Activated CD4-positive, alpha-beta T cell treated with anti-CD3 and anti-CD28 coated beads, Interleukin-2, amount 50 U/mL, for 48 hours (primary cell): ENCODE measurements around the gene SMC6.
A peak's percentile ranks its signal among the peaks of the same experiment; 100 is the strongest.

Experiments used
- DNase-seq, 2 experiments: peaks; one replicate each; pipeline ENCODE4 v3.0.0-alpha.2; 2020

The SMC6 gene

DNA sequence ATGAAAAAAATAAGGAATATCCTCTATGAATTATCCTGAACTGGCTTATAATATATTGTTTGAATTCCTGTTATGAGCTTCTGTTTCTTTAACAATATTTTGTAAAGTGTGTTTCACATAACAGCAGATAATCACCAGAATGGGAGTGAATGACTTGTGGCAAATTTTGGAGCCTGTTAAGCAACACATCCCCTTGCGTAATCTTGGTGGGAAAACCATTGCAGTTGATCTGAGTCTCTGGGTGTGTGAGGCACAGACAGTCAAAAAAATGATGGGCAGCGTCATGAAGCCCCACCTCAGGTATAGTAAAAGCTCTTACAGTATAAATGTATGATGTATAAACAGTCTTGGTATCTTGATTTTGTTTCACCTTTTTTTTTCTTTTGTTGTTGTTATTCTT lies 6.2 kb upstream of the SMC6 start:
- no peak for DNase-seq

DNA sequence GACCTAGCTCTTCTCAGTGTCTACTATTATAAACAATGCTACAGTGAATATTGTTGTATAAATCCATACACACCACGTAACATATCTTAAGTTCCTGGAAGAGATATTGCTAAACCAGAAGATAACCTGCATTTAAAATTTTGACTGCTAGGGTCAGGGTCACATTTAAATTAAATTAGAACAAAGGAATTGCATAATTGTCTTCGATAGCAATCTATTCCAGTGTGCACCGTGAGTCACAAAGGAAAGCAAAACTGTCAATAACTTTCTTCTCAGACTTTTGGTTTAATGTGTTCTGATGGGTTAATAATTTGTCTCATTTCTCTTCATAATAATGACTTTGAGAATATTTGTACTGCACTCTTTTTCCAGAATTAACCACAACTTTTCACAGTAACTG lies 4.5 kb upstream of the SMC6 start:
- no peak for DNase-seq

DNA sequence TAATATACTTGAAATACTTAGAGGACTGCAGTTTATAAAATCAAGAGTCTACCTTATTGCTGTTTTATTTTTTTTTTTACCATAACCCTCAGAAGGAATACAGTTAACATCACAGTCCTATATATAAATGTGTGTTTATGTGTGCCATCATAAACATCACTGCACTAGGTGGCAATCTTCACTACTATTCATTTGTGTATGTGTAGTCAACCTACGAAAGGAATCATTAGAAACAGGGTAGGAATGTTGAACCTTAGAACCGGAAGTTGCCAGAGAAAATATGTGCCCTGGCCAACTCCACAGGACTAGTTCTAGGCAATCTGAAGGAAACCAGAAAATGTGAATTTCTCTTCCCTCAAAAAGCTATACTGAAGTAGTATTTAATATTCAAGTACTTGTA lies 3.7 kb upstream of the SMC6 start:
- no peak for DNase-seq

DNA sequence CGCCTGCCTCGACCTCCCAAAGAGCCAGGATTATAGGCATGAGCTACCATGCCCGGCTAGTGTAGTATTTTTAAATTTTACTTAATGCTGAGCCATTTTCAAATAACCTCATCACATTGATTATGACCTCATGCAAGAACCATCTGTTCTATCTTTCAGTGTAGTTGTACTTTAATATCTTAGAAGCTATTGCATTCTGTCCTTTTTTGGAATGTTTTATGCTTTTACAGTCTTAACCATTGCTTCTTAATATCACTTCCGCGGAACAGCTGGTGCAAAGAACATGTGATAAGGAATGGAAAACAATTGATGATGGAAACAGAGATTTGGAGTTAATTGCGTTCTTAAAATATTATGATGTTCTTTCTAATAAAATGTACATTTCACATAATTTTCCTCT lies 3.1 kb upstream of the SMC6 start:
- no peak for DNase-seq

DNA sequence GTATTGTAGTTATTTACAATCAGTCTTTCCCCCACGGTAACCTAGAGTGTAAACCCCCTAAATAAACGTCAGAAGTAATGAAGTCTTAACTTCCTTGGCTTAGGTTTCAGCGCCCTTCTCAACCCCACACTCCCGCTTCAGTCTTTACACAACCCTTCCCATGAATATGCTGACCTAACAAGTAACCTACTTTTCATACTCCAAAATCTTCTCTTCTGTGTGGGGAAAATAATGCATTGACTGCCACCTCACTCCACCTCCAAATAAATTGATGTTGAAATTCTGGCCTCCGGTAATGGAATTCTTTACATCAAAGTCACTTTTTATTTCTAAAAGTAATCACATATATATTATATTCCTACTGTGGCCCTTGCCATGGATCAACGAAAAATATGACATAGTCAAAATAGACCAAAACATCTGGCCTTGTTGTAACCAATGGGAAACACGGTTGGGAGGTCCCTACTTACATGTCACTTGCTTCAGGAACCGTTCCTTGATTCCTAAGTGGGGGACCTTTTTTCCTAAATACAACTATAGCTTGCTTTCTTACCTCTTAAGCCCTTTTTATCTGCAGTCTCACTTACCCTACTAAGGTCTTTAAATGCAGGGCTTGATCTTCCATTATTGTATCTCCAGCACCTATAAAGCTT lies 1.3 kb upstream of the SMC6 start:
- DNase-seq = no peak

DNA sequence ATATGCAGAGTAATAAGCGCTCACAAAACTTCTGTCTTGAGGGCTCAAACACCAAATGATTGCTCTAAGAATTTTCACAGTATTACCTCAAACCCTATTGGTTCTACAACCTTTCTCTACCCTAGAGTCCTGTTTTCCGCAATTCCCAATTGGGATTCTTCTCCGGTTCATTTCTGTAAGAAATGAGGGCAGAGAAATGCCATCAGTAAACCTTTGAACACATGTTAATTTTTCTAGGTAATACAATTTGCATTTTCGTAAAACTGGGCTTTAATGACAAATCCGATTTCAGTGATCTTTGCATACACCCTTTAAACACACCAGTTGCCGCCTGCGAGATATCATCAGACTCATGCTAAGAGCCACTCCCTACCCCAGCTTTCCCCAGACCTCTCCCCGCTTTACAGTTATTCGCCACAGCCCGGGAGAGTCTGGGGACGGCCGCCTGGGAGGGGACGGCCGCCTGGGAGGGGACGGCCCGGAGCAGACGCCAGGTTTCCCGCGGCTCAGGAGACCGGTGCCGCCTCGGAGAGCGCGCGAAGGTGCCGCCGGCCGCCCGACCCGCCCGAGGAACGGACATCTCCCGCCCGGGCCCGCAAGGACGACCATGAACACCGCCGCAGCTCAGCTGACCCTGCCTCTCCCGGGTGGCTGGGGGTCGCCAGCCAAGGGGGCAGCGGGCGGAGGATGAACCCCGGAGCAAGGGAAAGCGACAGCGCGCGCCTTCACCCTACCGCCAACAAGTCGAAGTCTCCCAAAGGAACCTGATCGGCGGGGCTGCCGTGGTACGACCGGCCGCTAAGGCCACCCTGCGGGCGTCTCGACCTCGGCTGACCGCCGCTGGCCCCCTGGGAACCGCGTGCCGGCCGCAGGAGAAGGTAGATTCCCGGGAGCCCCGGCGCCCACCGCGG lies 463 bp downstream of the SMC6 start:
- DNase-seq = peak in 1 of 2 experiments; percentile 55

DNA sequence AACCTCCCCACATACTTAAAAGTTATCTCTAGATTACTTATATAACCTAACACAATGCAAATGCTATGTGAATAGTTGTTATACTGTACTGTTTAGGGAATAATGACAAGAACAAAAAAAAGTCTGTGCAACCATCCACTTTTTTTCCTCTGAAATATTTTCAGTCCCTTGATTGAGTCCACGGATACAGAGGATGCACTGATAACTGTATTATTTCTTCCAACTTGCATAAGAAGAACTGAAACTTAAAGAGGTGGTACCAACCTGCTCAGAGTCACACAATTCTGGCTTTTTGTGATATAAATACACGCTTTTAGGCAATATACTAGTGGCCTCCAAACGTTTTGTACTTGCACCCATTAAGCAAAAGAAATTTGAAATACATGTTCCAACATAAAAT lies 1.4 kb downstream of the SMC6 start:
- no peak for DNase-seq

DNA sequence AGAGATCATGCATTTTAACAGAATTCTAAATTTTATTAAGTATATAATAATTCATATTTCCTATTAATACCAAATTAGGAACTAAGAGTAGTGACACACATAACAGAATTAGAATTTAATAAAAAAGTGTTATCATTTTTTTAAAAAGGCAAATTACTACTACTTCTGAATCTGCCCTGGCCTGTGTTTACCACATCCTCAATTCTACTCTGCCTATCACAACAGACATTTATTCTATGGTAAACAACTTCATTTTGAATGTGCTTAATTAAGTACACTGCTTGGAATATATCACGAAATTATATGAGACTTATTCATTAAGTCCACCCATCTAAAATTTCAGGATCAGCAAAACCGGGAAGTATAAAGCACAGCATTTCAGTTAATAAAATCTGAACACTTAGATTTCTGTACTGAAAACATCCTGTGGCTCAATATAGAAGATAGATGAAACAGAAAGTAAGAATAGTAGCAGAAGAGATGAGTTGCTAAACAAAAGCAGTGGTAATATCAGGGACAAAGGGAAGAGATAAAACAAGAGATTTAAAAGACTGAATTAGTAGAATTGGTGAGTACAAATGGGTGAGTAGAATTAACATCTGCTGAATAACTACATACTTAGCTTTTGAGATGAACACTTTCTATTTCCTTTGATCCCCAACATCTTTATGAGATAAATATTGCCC lies 3.7 kb downstream of the SMC6 start:
- no peak for DNase-seq

DNA sequence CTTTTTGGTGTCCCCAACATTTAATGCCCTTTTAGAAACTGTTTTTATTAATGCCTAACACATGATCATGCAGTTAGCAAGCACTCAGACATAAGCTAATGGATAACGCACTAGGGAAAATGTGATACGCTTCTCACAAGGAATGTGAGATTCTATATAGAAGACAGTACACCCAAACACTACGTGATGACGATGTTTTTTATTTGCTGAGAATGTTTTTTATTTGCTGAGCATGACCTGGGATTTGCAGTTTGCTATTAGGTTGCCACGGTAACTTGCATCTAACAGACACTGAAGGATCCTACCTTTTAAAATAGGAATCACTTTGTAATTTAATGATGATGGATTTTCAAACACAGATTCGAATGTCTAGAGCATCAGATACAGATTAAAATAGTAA lies 4.9 kb downstream of the SMC6 start:
- no peak for DNase-seq

DNA sequence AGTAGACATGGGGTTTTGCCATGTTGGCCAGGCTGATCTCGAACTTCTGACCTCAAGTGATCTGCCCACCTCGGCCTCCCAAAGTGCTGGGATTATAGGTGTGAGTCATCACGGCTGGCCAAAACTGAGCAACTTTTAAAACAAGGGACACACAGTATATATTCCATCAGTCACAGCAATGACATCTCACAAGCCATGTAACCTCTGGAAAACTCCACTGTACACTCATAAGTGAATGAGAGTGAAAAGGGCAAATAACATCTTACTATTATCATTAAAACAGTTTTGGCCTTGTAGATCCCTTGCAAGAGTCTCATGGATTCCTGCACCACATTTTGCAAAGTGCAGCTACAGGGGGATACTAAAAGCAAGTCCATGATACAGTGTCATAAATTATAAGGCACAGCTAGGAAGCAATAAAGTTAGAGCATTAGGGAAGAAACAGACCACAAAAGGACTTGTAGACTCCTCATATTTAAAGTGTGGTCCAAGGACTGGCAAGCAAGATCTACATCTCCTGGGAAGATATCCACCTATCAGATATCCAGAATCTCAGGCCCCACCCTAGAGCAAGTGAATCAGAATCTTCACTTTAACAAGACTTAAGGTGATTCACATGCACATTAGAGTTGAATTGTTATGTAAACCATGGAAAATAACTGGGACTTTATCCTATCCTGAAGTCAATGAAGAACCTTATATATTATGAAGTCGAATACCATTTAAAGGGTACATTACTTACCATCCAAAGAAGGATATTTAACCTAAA lies 5.7 kb downstream of the SMC6 start:
- DNase-seq = no peak

DNA sequence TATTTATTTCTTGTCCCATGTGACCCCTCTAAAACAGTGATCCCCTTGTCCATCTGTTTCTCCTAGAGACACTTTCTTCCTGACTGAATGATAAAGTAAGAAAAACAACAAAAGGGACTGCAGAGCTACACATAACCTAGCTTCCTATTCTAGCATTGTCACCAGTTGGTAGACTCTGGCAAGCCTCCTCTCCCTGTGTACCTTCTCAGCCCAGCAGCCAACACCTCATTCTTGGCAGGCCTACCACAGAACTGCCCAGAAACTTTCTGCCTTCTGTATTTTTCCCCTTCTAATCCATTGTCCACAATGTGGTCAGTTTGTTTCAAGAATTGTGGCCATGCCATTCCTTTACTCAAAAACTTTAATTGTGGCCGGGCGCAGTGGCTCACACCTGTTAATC lies 13.4 kb downstream of the SMC6 start:
- DNase-seq = no peak

DNA sequence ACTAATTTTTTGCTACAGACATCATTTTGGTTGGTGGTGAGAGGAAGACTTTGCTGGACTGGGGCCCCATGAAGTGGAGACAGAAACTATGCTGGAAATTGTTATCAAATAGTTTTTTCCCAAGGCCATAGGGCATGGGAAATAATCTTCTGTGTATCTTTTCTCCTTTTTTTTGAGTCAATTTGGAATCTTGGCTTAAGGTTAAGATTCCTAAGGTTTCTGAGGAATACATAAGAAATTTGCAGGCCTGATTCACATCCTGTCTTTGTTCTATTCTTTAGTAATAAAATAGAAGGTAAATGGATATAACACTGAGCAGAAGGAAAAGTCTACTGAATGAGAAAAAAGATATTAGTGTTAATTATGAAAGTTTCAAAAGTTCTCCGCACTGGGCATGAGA lies 16.6 kb downstream of the SMC6 start:
- no peak for DNase-seq

DNA sequence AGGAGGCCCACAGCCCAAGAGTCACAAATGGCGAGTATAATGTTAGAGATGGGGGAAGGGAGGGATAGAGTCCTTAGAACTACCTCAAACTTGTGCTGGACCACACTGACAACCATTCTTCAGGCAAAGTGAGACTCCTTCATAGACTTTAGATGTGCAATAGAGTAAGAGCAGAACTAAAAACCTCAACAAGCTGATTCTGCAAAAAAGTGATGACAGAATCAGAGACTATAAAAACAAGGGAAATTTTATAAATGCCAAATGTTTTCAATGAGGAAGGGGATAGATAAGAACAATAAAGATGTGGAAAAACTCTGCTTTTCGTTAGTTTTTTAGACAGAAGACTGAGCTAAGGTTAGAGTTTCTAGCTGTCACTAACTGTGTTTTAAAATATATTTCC lies 17.7 kb downstream of the SMC6 start:
- no peak for DNase-seq

DNA sequence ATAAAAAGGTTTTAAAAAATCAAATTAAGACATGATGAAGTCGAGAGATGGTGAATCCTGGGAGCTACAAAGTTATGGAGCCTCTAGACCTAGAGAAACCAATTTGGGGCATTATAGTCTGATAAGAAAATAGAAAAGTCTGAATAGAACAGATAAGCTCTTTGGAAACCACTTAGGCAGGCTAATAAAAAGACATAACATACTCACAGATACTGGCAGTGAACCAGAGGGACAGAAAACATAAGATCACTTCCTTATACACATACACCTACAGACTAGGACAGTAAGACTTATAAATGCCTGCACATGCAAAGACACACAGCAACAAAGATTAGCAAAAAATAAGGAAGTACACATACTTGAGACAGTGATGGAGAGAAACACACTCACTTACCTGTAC lies 20.0 kb downstream of the SMC6 start:
- no peak for DNase-seq

DNA sequence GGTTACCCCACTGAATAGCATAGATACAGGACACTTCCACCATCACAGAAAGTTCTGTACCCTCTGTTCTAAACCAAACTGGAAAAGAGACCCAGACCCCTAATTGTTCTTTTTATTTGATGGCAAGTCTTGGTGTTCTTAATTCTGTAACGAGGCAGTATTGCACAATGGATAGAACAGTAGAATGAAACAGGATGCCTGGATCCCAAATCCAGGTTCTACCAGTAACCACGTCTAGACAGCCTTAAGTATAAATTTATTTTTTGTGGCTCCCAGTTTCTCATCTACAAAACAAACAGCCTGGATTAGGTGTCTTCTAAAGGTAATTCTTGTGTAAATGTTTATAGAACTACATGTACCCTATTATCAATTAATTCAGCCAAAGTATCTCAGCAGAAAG lies 23.7 kb downstream of the SMC6 start:
- no peak for DNase-seq

DNA sequence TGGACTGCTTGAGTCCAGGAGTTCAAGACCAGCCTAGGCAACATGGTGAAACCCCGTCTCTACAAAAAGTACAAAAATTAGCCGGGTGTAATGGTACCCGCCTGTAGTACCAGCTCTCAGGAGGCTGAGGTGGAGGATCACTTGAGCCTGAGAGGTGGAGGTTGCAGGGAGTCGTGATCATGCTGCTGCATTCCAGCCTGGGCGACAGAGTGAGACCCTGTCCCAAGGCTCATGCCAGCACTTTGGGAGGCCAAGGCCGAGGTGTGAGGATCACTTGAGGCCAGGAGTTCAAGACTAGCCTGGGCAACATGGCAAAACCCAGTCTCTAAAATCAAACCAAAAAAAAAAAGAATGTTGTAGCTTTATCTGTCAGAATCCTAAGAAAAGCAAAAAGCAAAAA lies 25.4 kb downstream of the SMC6 start:
- no peak for DNase-seq

DNA sequence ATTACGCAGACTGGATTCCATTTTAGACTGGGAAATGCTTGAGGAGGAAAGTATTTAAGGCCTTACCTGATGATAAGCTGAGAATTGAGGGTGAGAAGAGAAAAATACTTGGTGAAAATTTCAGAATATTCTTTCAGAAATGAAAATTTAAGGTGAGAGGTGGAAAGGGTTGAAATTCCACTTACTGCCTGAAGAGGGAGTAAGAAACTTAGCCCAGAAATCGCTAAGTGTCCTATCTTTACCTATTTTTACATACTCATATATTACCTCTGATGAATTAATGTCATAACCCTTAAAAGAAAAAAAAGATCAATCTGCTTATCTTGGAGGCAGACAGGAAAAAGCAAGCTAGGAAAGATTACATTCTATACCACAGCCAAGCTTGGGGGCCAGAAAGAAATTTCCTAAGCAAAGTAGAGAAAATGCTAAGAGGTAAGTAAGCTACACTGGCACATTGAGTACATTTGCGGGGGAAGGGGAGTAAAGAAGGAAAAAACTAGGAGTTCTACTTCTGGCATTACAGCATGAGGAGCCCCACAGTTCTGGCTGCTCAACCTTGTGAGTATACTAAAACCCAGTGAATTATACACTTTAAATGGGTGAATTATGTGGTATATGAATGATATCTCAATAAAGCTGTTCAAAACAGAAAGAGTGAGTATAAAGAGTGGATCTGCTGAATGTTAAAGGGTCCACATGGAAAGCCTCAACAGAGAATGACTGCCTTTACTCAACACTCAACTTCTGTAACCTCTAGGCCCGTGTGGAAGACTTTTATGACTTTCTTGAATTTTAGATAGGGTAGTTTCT lies 33.8 kb downstream of the SMC6 start:
- DNase-seq = no peak

DNA sequence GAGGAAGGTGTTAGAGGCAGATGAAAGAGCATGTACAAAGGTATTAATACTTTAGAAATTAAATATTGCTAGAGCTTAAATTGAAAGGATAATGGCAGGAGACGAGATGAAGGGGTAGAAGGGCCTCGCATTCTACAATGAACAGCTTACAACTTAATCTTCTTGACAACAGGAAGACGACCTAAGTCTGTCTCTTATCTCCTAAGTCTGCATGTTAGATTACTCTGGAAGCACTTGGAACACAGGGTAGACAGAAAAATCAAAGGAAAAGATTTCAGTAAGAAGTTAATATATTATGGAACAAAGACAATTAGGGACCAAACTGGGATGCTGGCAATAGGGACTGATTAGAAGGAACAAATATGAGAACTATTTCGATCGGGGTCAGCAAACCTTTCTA lies 34.9 kb downstream of the SMC6 start:
- DNase-seq = no peak

DNA sequence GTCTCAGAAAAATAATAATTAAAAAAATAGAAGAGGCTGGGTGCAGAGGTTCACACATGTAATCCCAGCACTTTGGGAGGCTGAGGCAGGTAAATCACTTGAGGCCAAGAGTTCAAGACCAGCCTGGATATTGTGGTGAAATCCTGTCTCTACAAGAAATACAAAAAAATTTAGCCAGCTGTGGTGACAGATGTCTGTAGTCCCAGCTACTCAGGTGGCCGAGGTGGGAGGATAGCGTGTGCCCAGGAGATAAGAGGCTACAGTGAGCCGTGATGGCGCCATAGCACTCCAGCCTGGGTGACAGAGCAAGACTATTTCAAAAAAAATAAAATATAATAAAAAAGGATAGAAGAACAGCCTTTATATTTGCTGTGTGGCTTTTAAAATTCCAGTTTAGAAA lies 35.9 kb downstream of the SMC6 start:
- DNase-seq = no peak

DNA sequence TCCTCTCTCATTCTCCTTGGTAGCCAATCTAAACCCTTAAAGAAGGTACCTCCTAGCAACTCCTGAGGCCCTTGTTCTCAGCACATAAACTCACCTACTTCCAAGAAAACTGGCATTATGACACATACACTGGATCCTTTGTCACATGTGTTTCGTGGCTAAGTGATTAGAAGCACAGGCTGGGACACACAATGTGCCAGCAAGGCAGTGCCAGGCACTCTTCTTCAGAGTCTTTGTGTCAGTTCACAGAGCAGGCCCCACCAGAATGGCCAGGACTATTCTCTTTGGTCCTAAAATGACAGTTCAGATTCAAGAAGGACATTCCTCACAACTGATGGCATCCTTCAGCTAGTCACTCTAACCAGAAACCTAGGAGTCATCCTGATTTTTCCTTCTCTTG lies 40.3 kb downstream of the SMC6 start:
- DNase-seq = no peak

DNA sequence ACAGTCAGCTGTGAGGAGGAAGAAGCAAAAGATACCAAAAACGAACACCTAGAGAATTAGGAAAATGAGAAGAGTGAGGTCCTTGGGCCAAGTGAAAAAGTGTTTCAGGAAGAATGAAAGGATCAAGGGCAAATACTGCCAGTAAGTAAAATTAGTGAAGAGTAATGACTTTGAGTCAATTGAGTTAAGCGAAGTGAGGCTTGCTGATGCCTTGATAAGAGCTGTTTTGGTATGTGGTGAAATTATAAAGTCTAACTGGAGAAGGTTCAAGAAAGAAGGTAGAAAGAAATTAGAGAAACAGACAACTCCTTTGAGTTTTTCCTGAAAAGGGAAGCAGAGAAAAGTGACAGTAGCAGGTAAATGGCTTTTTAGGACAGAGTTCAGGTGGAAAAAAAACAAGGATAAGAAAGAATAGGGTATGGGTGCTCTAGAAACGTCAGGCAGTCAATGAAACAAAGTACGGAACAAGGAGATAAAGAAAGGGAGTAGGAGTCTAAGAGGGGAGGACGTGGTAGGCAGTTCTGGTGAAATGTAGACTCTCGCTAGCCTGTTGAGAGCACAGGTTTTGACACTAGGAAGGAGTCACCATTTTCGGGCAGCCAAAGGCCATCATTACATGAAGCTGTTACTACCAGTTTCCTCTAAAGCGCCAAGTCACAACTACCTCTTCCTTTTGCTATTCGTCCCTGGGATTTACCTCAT lies 42.9 kb downstream of the SMC6 start:
- no peak for DNase-seq

DNA sequence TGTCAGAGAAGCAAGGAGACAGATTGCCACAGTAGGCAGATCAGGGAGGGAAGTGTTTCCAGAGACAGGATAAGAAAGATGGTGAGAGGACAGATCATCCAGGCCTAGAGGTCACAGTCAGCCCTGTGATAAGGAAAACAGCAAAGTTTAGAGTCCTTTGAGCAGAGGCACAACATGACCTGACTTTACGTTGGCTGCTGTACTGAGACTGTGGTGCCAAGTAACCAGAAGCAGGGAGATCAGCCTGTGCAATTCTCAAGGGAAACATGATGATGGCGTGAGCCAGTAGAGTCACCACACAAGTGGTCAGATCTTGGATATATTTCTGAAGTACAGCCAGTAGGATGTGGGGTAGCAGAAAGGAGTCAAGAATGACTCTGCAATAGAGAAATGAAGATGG lies 43.7 kb downstream of the SMC6 start:
- no peak for DNase-seq
